Measurements from ENCODE around the gene BLOC1S3. TPM values are rescaled to one million over a fixed set of nuclear protein-coding genes. Genes with fewer than 3 reads are reported as not detected.

BLOC1S3 gene
- total RNA-seq, 2 donors from 2014 or later: 10.4 to 15.9 TPM

GRCh38 chr19:45161738-45162607 is 16.6 kb upstream of the BLOC1S3 start:
- intact Hi-C loops (cut with DNase I): no loop called here
- no peak for DNase-seq
- Histone ChIP-seq H3K9ac (ENCODE audit: low read depth in 2 of 2, low read length in 2 of 2) (no peak overlapping the region), H3K27me3 (peaks cover 6% of the 10 kb centered on the region), H3K27ac (no peak overlapping the region), H3K9me3 (no peaks in the 10 kb centered on the region), H3K4me3 (no peak overlapping the region), H3K4me1 (peaks cover 8% of the 10 kb centered on the region), H3K36me3 (no peaks in the 10 kb centered on the region)
- TF ChIP-seq CTCF (IDR thresholded peaks at IDR 0.05): no peak

- Histone ChIP-seq H3K4me1 (peaks cover 8% of the 10 kb centered on the region), H3K27me3 (peaks cover 6% of the 10 kb centered on the region), H3K36me3 (no peaks in the 10 kb centered on the region), H3K4me3 (no peak overlapping the region), H3K9ac (ENCODE audit: low read depth in 2 of 2, low read length in 2 of 2) (no peak overlapping the region), H3K27ac (no peak overlapping the region), H3K9me3 (no peaks in the 10 kb centered on the region)
- no peak for TF ChIP-seq CTCF (IDR thresholded peaks at IDR 0.05)
- intact Hi-C loops (cut with DNase I): no loop called here
- DNase-seq: no peak
Measured at GRCh38 chr19:45162608-45163143, 15.9 kb upstream of the BLOC1S3 start.

GRCh38 chr19:45163156-45163555 is 15.4 kb upstream of the BLOC1S3 start:
- H3K4me3 ChIP-seq: no peak overlapping the region
- no peak for TF ChIP-seq CTCF (IDR thresholded peaks at IDR 0.05)
- H3K9me3 ChIP-seq: no peaks in the 10 kb centered on the region
- peaks cover 8% of the 10 kb centered on the region for H3K4me1 ChIP-seq
- no peak overlapping the region for H3K27ac ChIP-seq
- no peak overlapping the region for H3K9ac ChIP-seq (ENCODE audit: low read depth in 2 of 2, low read length in 2 of 2)
- intact Hi-C loops (cut with DNase I): no loop called here
- no peak for DNase-seq
- peaks cover 6% of the 10 kb centered on the region for H3K27me3 ChIP-seq
- H3K36me3 ChIP-seq: no peaks in the 10 kb centered on the region

GRCh38 chr19:45163751-45164460 is 14.7 kb upstream of the BLOC1S3 start:
- H3K36me3 ChIP-seq: no peaks in the 10 kb centered on the region
- no peak overlapping the region for H3K9ac ChIP-seq (ENCODE audit: low read depth in 2 of 2, low read length in 2 of 2)
- H3K4me1 ChIP-seq: peaks cover 8% of the 10 kb centered on the region
- TF ChIP-seq CTCF (IDR thresholded peaks at IDR 0.05): no peak
- no peak for DNase-seq
- H3K27ac ChIP-seq: no peak overlapping the region
- H3K9me3 ChIP-seq: no peaks in the 10 kb centered on the region
- peaks cover 6% of the 10 kb centered on the region for H3K27me3 ChIP-seq
- intact Hi-C loops (cut with DNase I): no loop called here
- no peak overlapping the region for H3K4me3 ChIP-seq

GRCh38 chr19:45164577-45165335 is 13.8 kb upstream of the BLOC1S3 start:
- Histone ChIP-seq H3K27ac (no peak overlapping the region), H3K27me3 (peaks cover 6% of the 10 kb centered on the region), H3K9me3 (no peaks in the 10 kb centered on the region), H3K9ac (ENCODE audit: low read depth in 2 of 2, low read length in 2 of 2) (no peak overlapping the region), H3K4me3 (no peak overlapping the region), H3K4me1 (peaks cover 8% of the 10 kb centered on the region), H3K36me3 (no peaks in the 10 kb centered on the region)
- intact Hi-C loops (cut with DNase I): no loop called here
- TF ChIP-seq CTCF (IDR thresholded peaks at IDR 0.05): no peak
- DNase-seq: peak; percentile 75

All from colonic mucosa (tissue), 4 donors.